ENCODE data around the gene MRPL54.

GRCh38 chr19:3743486-3743885 is 19.0 kb upstream of the MRPL54 start:
- TF ChIP-seq CTCF (IDR thresholded peaks at IDR 0.05; ENCODE audit: poor library complexity, severe bottlenecking) = no peak
- no peak for TF ChIP-seq RAD21 (conservative IDR thresholded peaks at IDR 0.05)
- no peak for TF ChIP-seq REST (IDR thresholded peaks at IDR 0.05; ENCODE audit: borderline replicate concordance)
- no peak for TF ChIP-seq EP300 (conservative IDR thresholded peaks at IDR 0.05; ENCODE audit: poor library complexity, severe bottlenecking)
- no peak for TF ChIP-seq EZH2 (IDR thresholded peaks at IDR 0.05; ENCODE audit: borderline replicate concordance, insufficient read depth, low read length, poor library complexity, severe bottlenecking)
- TF ChIP-seq MXI1 (conservative IDR thresholded peaks at IDR 0.05; ENCODE audit: poor library complexity, severe bottlenecking) = no peak
- no peak for TF ChIP-seq TAF1 (IDR thresholded peaks at IDR 0.05; ENCODE audit: low read depth)
- TF ChIP-seq POLR2AphosphoS5 (IDR thresholded peaks at IDR 0.05) = no peak
- no peak for TF ChIP-seq SMC3 (conservative IDR thresholded peaks at IDR 0.05; ENCODE audit: poor library complexity)

Data from neural cell (in vitro differentiated cells).